HG02623 (cell line): ENCODE measurements around the gene NELFCD.
"Not testable (repeated sequence)": the region's sequence is repeated elsewhere in the genome, so short reads cannot be mapped to it uniquely, and the experiment has no call there.

Experiments used
- ATAC-seq: cut with Tn5 transposase; IDR thresholded peaks from one replicate; pipeline ENCODE4 v1.9.1; 2021; ENCODE audit warnings: moderate library complexity; ENCODE audit not compliant: unreplicated experiment

Gene NELFCD

GRCh38 chr20:58980711-58981627 is at the start of gene NELFCD:
TSS of gene NELFCD (plus strand) at chr20:58981256. CDS start at chr20:58981310, 54 bp downstream.
- ATAC-seq, result peak; percentile 74

GRCh38 chr20:58932170-58932569 is 48.9 kb upstream of the NELFCD start:
- no peak for ATAC-seq

GRCh38 chr20:58938078-58938477 is 43.0 kb upstream of the NELFCD start:
- no peak for ATAC-seq

GRCh38 chr20:58938541-58938940 is 42.5 kb upstream of the NELFCD start:
- no peak for ATAC-seq

- no peak for ATAC-seq
Measured at GRCh38 chr20:58941471-58941870, 39.6 kb upstream of the NELFCD start.

- no peak for ATAC-seq
Measured at GRCh38 chr20:58942549-58942948, 38.5 kb upstream of the NELFCD start.

- no peak for ATAC-seq
Measured at GRCh38 chr20:58944610-58945009, 36.4 kb upstream of the NELFCD start.

- ATAC-seq, result no peak
Measured at GRCh38 chr20:58945965-58946631, 35.0 kb upstream of the NELFCD start.

- not testable (repeated sequence) for ATAC-seq
Measured at GRCh38 chr20:58947797-58948388, 33.2 kb upstream of the NELFCD start.

- ATAC-seq, result no peak
Measured at GRCh38 chr20:58950603-58951002, 30.5 kb upstream of the NELFCD start.

GRCh38 chr20:58953050-58953449 is 28.0 kb upstream of the NELFCD start:
- no peak for ATAC-seq

GRCh38 chr20:58956078-58956477 is 25.0 kb upstream of the NELFCD start:
- ATAC-seq, result no peak

GRCh38 chr20:58959652-58960051 is 21.4 kb upstream of the NELFCD start:
- no peak for ATAC-seq

GRCh38 chr20:58963060-58963584 is 17.9 kb upstream of the NELFCD start:
- no peak for ATAC-seq

- ATAC-seq, result not testable (repeated sequence)
Measured at GRCh38 chr20:58963922-58964321, 17.1 kb upstream of the NELFCD start.

- ATAC-seq, result no peak
Measured at GRCh38 chr20:58965270-58966064, 15.6 kb upstream of the NELFCD start.

GRCh38 chr20:58967652-58968429 is 13.2 kb upstream of the NELFCD start:
- no peak for ATAC-seq

- ATAC-seq, result no peak
Measured at GRCh38 chr20:58969439-58969838, 11.6 kb upstream of the NELFCD start.

GRCh38 chr20:58970146-58970545 is 10.9 kb upstream of the NELFCD start:
- ATAC-seq, result peak; percentile 47

GRCh38 chr20:58971429-58971828 is 9.6 kb upstream of the NELFCD start:
- ATAC-seq, result no peak
